Neural cell (in vitro differentiated cells): Measurements from ENCODE around the gene CYP1A2.

Source experiments
- CTCF ChIP-seq: fragments of 450-650 bp; IDR thresholded peaks from 2 replicates; pipeline ENCODE4 v1.5.1; 2014; ENCODE audit warnings: antibody characterized with exemption, mild to moderate bottlenecking, moderate library complexity; ENCODE audit not compliant: poor library complexity, severe bottlenecking
- EP300 ChIP-seq: fragments of 450-650 bp; conservative IDR thresholded peaks from 2 replicates; pipeline ENCODE4 v1.6.1; 2014; ENCODE audit warnings: antibody characterized with exemption, mild to moderate bottlenecking, moderate library complexity; ENCODE audit not compliant: poor library complexity, severe bottlenecking
- EZH2 ChIP-seq: fragments of 200-600, 300-800 bp; shearing (Covaris generic), sonication (generic); IDR thresholded peaks from 2 replicates; pipeline ENCODE4 v1.6.1; 2014; ENCODE audit warnings: antibody characterized with exemption, low read length, borderline replicate concordance, mild to moderate bottlenecking; ENCODE audit not compliant: insufficient read depth, poor library complexity, severe bottlenecking
- POLR2AphosphoS5 ChIP-seq: IDR thresholded peaks from 2 replicates; pipeline ENCODE4 v1.6.1; 2012
- REST ChIP-seq: IDR thresholded peaks from 2 replicates; pipeline ENCODE4 v1.6.1; 2012; ENCODE audit warnings: borderline replicate concordance

- TF ChIP-seq EP300 (no peak), CTCF (no peak), EZH2 (no peak), POLR2AphosphoS5 (no peak), REST (no peak)
Measured at GRCh38 chr15:74801311-74801997, 52.8 kb downstream of the CYP1A2 start.
